CD4-positive, alpha-beta T cell (primary cell): ENCODE results near the gene BLNK. TPM values are rescaled to one million over a fixed set of nuclear protein-coding genes. Genes with fewer than 3 reads are reported as not detected.

Experiments used
- ATAC-seq: fragments of 200-7000 bp; cut with Tn5 transposase; one replicate; pipeline ENCODE4 v1.10.0; 2022; ENCODE audit warnings: mild to moderate bottlenecking; ENCODE audit not compliant: poor library complexity
- CTCF ChIA-PET: fragments of 350-600 bp; sonication (Branson Sonifier 250); formaldehyde crosslinking; loops from one replicate; lab custom pipeline; 2021; ENCODE audit warnings: antibody characterized with exemption, inconsistent platforms; lab: Charles Lee
- POLR2A ChIA-PET: fragments of 350-600 bp; sonication (Branson Sonifier 250); formaldehyde crosslinking; loops from one replicate; lab custom pipeline; 2021; ENCODE audit warnings: antibody characterized with exemption, inconsistent platforms; lab: Charles Lee
- DNase-seq, 14 experiments: peaks; one replicate each; pipeline ENCODE4 v3.0.0-alpha.2; 2013 to 2020; ENCODE audit warnings: mixed read lengths in 2 of 14
- H3K27ac ChIP-seq, 2 donors: one replicate each; pipeline versions ENCODE4 v1.5.1 to v1.7.0; 2013; ENCODE audit warnings: low read length in 2 of 2, low read depth in 1 of 2, mild to moderate bottlenecking in 1 of 2
- H3K27me3 ChIP-seq, 2 experiments: 1 replicate in 1 of 2; 2 replicates in 1 of 2; pipeline versions ENCODE4 v1.6.1 to v1.7.0; 2013; ENCODE audit warnings: low read length in 2 of 2, control low read depth in 1 of 2, mild to moderate bottlenecking in 1 of 2, moderate library complexity in 1 of 2; ENCODE audit not compliant: insufficient read depth in 2 of 2, control insufficient read depth in 1 of 2
- H3K36me3 ChIP-seq: one replicate; pipeline ENCODE4 v1.6.1; 2013; ENCODE audit warnings: low read length, control low read depth; ENCODE audit not compliant: insufficient read depth
- H3K4me1 ChIP-seq: one replicate; pipeline ENCODE4 v1.6.1; 2013; ENCODE audit warnings: low read length, control low read depth; ENCODE audit not compliant: insufficient read depth
- H3K4me3 ChIP-seq: one replicate; pipeline ENCODE4 v1.5.1; 2013; ENCODE audit warnings: mild to moderate bottlenecking, low read length, moderate library complexity
- H3K9me3 ChIP-seq, 2 experiments: 1 replicate in 1 of 2; 2 replicates in 1 of 2; pipeline versions ENCODE4 v1.6.1 to v1.7.0; 2013; ENCODE audit warnings: low read length in 2 of 2, mild to moderate bottlenecking in 2 of 2, control low read depth in 1 of 2, moderate library complexity in 1 of 2; ENCODE audit not compliant: control insufficient read depth in 1 of 2, insufficient read depth in 1 of 2
- H3K27ac Mint-ChIP-seq: one replicate; pipeline ENCODE4 v1.8.0; 2020; ENCODE audit warnings: mixed read lengths
- H3K27me3 Mint-ChIP-seq: one replicate; pipeline ENCODE4 v1.8.0; 2021; ENCODE audit warnings: mixed read lengths
- H3K36me3 Mint-ChIP-seq: one replicate; pipeline ENCODE4 v1.8.0; 2021; ENCODE audit warnings: low read depth, mixed read lengths
- H3K4me1 Mint-ChIP-seq: one replicate; pipeline ENCODE4 v1.8.0; 2021; ENCODE audit warnings: low read depth, mixed read lengths
- H3K4me3 Mint-ChIP-seq: one replicate; pipeline ENCODE4 v1.8.0; 2020; ENCODE audit warnings: mild to moderate bottlenecking, mixed read lengths
- H3K9me3 Mint-ChIP-seq: one replicate; pipeline ENCODE4 v1.8.0; 2020; ENCODE audit warnings: mixed read lengths
- intact Hi-C, 2 experiments: fragments of 100-400 bp; cut with DNase I in 1 of 2; cut with micrococcal nuclease in 1 of 2; formaldehyde crosslinking; loops; one replicate each; pipeline versions ENCODE4 v1.15.1 to v1.9.0; 2023 to 2025; cut with DNase I, micrococcal nuclease
- total RNA-seq, 174 experiments: library from RNA in 2 of 174; stranded (reverse) in 2 of 174; gene quantifications; one replicate each; pipeline ENCODE4 v1.2.3 and lab custom pipeline; 2021 to 2026
- TF ChIP-seq, protein P1 (sequence below): fragments of 200-600 bp; IDR thresholded peaks from one replicate; pipeline ENCODE4 v1.8.0; 2022; ENCODE audit warnings: antibody characterized with exemption, mild to moderate bottlenecking

BLNK gene
- total RNA-seq, 2 experiments from 2014 or later, result not detected

DNA sequence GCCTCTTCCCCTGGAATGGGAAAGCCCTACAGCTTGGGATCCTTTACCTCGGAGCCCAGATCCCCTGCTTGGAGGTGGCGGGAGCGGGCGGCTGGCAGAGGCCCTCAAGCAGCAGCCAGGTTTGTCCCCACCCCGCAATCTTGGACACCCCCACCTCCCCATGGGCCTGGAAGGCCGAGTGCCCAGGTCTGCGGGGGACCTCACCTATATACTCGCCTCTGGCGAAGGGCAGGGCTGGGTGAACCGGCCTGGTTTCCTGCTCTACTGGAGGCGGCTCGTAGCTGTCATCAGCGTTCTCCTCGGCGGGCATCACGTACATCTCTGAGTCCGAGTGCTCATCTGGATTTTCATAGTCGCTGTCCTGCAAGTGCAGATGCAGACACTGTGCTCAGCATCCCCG lies 44.2 kb downstream of the BLNK start:
- H3K27ac ChIP-seq, result no peak overlapping the region
- CTCF ChIA-PET, result no interaction called here
- Mint-ChIP-seq H3K36me3 (no peaks in the 10 kb centered on the region), H3K4me3 (no peak overlapping the region), H3K4me1 (no peaks in the 10 kb centered on the region), H3K27ac (no peak overlapping the region), H3K27me3 (no peaks in the 10 kb centered on the region), H3K9me3 (no peaks in the 10 kb centered on the region)
- H3K36me3 ChIP-seq, result no peaks in the 10 kb centered on the region
- POLR2A ChIA-PET, result no interaction called here
- H3K4me3 ChIP-seq, result no peak overlapping the region
- no peaks in the 10 kb centered on the region for H3K4me1 ChIP-seq
- H3K27me3 ChIP-seq, result no peaks in the 10 kb centered on the region
- TF ChIP-seq, protein P1, sequence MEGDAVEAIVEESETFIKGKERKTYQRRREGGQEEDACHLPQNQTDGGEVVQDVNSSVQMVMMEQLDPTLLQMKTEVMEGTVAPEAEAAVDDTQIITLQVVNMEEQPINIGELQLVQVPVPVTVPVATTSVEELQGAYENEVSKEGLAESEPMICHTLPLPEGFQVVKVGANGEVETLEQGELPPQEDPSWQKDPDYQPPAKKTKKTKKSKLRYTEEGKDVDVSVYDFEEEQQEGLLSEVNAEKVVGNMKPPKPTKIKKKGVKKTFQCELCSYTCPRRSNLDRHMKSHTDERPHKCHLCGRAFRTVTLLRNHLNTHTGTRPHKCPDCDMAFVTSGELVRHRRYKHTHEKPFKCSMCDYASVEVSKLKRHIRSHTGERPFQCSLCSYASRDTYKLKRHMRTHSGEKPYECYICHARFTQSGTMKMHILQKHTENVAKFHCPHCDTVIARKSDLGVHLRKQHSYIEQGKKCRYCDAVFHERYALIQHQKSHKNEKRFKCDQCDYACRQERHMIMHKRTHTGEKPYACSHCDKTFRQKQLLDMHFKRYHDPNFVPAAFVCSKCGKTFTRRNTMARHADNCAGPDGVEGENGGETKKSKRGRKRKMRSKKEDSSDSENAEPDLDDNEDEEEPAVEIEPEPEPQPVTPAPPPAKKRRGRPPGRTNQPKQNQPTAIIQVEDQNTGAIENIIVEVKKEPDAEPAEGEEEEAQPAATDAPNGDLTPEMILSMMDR, result no peak
- ATAC-seq, result no peak
- H3K9me3 ChIP-seq, result no peaks in the 10 kb centered on the region
- intact Hi-C loops, result loop anchor here in 1 of 2 experiments (5.0 kb wide), 1 partner anchor 210 kb away; no protein-coding TSS in a partner anchor
- DNase-seq, result no peak

GRCh38 chr10:96225119-96225518 lies 46.2 kb downstream of the BLNK start:
- Histone ChIP-seq H3K36me3 (no peaks in the 10 kb centered on the region), H3K4me3 (no peak overlapping the region), H3K27ac (no peak overlapping the region), H3K4me1 (no peaks in the 10 kb centered on the region), H3K9me3 (no peaks in the 10 kb centered on the region), H3K27me3 (no peaks in the 10 kb centered on the region)
- no peak for ATAC-seq
- TF ChIP-seq, protein P1, result no peak
- Mint-ChIP-seq H3K4me3 (no peak overlapping the region), H3K27ac (no peak overlapping the region), H3K9me3 (no peaks in the 10 kb centered on the region), H3K36me3 (no peaks in the 10 kb centered on the region), H3K4me1 (no peaks in the 10 kb centered on the region), H3K27me3 (peaks cover 1% of the 10 kb centered on the region)
- POLR2A ChIA-PET, result no interaction called here
- intact Hi-C loops, result loop anchor here in 1 of 2 experiments (5.0 kb wide), 1 partner anchor 208 kb away; no protein-coding TSS in a partner anchor
- DNase-seq, result no peak
- CTCF ChIA-PET, result no interaction called here

- Histone ChIP-seq H3K9me3 (no peaks in the 10 kb centered on the region), H3K4me3 (no peak overlapping the region), H3K27me3 (no peaks in the 10 kb centered on the region), H3K36me3 (no peaks in the 10 kb centered on the region), H3K27ac (no peak overlapping the region), H3K4me1 (no peaks in the 10 kb centered on the region)
- DNase-seq, result no peak
- TF ChIP-seq, protein P1, result no peak
- POLR2A ChIA-PET, result no interaction called here
- Mint-ChIP-seq H3K27ac (no peak overlapping the region), H3K4me3 (no peak overlapping the region), H3K4me1 (no peaks in the 10 kb centered on the region), H3K9me3 (no peaks in the 10 kb centered on the region), H3K36me3 (no peaks in the 10 kb centered on the region), H3K27me3 (peaks cover 3% of the 10 kb centered on the region)
- no peak for ATAC-seq
- intact Hi-C loops, result no loop called here
- CTCF ChIA-PET, result no interaction called here
Observed at GRCh38 chr10:96222908-96223307, 48.5 kb downstream of the BLNK start.
